K562 (cell line): ENCODE results near the gene TAS2R19.

Experiments used
- CHD2 ChIP-seq: IDR thresholded peaks from 2 replicates; pipeline ENCODE4 v1.6.1; 2011; ENCODE audit warnings: low read depth, low read length
- CTCF ChIP-seq, 3 experiments: IDR thresholded peaks in 2 of 3; conservative IDR thresholded peaks in 1 of 3; 2 replicates each; pipeline ENCODE4 v1.5.1; 2011 to 2012; ENCODE audit warnings: low read length in 3 of 3, mild to moderate bottlenecking in 3 of 3, control low read depth in 2 of 3, improper control_type of control experiment in 1 of 3, inconsistent platforms in 1 of 3, low read depth in 1 of 3, mixed read lengths in 1 of 3, moderate library complexity in 1 of 3; ENCODE audit not compliant: insufficient read depth in 2 of 3
- HBP1 ChIP-seq: fragments of 450-650 bp; formaldehyde crosslinking; IDR thresholded peaks from 2 replicates; pipeline ENCODE4 v1.4.0; 2022; ENCODE audit warnings: missing genetic modification characterization
- MAZ ChIP-seq, 2 experiments: fragments of 450-650 bp in 1 of 2; sonication (generic) in 1 of 2; formaldehyde crosslinking; IDR thresholded peaks in 1 of 2; conservative IDR thresholded peaks in 1 of 2; 2 replicates each; pipeline versions ENCODE4 v1.4.0 to v1.5.0; 2020; ENCODE audit warnings: mild to moderate bottlenecking in 1 of 2, missing genetic modification reagents in 1 of 2
- NR2C2 ChIP-seq, 2 experiments: fragments of 200-800 bp in 1 of 2; sonication (Bioruptor generic) in 1 of 2; sonication (generic) in 1 of 2; formaldehyde crosslinking in 1 of 2; IDR thresholded peaks; 2 replicates each; pipeline versions ENCODE4 v1.6.1 to v1.8.0; 2016 to 2022; ENCODE audit warnings: mild to moderate bottlenecking in 1 of 2, missing compliant biosample characterization in 1 of 2, missing genetic modification characterization in 1 of 2, missing genetic modification reagents in 1 of 2
- POLR2A ChIP-seq: fragments of 450-650 bp; conservative IDR thresholded peaks from 2 replicates; pipeline ENCODE4 v1.6.1; 2016
- TAF1 ChIP-seq: IDR thresholded peaks from 2 replicates; pipeline ENCODE4 v1.6.1; 2011; ENCODE audit warnings: mild to moderate bottlenecking, low read length, moderate library complexity; ENCODE audit not compliant: insufficient read depth, control insufficient read depth, severe bottlenecking; ENCODE audit errors: extremely low read depth
- THRB ChIP-seq: fragments of 450-650 bp; formaldehyde crosslinking; conservative IDR thresholded peaks from 2 replicates; pipeline ENCODE4 v1.4.0; 2022; ENCODE audit warnings: mild to moderate bottlenecking, missing genetic modification characterization

- TF ChIP-seq TAF1 (no peak), POLR2A (no peak), THRB (CRISPR knock-in tag) (no peak), NR2C2 (CRISPR knock-in tag; IDR thresholded peaks at IDR 0.05) (no peak), NR2C2 (tag; IDR thresholded peaks at IDR 0.05) (no peak), CTCF (IDR thresholded peaks at IDR 0.05 in 2 of 3, conservative IDR thresholded peaks at IDR 0.05 in 1 of 3; ENCODE audit: insufficient read depth in 2 of 3, low read depth in 1 of 3, low read length in 3 of 3) (no peak), MAZ (CRISPR knock-in tag; conservative IDR thresholded peaks at IDR 0.05 in 1 of 2, IDR thresholded peaks at IDR 0.05 in 1 of 2) (no peak), HBP1 (CRISPR knock-in tag) (no peak), CHD2 (no peak)
Measured at GRCh38 chr12:11071414-11071813, 49.0 kb upstream of the TAS2R19 start.
